GM21825 (cell line): Measurements from ENCODE around the gene AP3M1.
"Not testable (repeated sequence)": the region's sequence is repeated elsewhere in the genome, so short reads cannot be mapped to it uniquely, and the experiment has no call there.

ENCODE experiments used
- ATAC-seq: cut with Tn5 transposase; IDR thresholded peaks from one replicate; pipeline ENCODE4 v1.9.1; 2021; ENCODE audit warnings: mild to moderate bottlenecking, moderate library complexity; ENCODE audit not compliant: unreplicated experiment

The AP3M1 gene, protein sequence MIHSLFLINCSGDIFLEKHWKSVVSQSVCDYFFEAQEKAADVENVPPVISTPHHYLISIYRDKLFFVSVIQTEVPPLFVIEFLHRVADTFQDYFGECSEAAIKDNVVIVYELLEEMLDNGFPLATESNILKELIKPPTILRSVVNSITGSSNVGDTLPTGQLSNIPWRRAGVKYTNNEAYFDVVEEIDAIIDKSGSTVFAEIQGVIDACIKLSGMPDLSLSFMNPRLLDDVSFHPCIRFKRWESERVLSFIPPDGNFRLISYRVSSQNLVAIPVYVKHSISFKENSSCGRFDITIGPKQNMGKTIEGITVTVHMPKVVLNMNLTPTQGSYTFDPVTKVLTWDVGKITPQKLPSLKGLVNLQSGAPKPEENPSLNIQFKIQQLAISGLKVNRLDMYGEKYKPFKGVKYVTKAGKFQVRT

DNA sequence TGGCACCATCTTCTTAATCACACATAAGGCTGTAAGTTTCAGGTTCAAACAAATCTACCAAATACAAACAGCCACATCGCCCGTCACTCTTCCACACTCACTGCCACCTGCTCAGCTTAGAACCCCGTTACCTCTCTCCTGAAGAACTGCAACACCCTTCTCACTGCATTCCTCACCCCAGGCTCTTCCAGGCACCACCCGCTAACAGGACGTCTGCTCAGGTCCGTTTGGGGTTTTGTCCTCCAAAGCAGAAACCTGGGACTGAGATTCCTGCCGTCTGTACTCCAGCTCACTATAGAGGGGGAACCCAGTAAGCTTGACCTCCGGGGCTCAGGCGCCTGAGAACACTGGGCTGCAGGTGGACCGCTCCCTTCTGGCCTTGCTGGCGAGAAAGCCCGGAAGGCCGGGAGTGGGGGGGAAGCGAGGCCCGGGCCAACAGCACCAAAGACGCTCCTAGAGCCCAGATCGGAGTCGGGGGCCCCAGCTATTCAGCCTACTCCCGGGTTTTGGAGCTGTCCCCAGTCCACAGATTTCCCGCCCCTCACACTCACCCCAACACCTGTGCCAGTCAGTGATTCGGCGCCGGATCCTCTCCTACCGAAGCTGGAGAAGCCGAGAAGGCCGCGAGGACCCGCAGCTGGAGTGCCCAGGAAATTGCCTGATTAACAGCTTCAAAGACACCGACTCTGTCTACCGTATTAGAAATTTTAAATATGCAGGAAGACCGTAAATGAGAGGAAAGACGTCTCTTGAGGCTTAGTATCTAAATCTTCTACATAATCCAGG is at the start of gene AP3M1:
Gene AP3M1 (minus strand): TSS at position 625 of the 786 bp plus-strand sequence. CDS start 12,449 bp downstream, outside the sequence.
- peak; percentile 47 for ATAC-seq

GRCh38 chr10:74199315-74199714 is 48.7 kb upstream of the AP3M1 start:
- ATAC-seq = no peak

GRCh38 chr10:74194999-74195398 is 44.4 kb upstream of the AP3M1 start:
- no peak for ATAC-seq

DNA sequence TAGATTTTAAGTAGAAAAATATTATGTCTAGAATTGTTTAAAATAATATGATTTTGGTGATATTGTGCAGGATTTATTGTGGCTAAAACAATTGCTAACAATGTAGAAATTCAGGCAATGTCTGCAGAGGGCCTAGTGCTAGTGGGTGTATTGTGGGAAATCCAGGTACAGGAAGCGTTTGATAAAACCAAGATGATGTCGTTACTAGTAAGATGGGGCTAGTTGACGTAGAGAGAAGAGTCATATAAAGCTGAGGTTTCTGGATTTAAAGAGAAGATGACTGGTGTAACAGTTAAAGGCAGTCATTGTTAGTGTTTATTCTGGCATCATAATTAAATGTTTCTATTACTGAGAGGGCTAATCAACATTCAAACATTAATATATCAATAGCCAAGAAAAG is 43.9 kb upstream of the AP3M1 start:
- ATAC-seq = no peak

DNA sequence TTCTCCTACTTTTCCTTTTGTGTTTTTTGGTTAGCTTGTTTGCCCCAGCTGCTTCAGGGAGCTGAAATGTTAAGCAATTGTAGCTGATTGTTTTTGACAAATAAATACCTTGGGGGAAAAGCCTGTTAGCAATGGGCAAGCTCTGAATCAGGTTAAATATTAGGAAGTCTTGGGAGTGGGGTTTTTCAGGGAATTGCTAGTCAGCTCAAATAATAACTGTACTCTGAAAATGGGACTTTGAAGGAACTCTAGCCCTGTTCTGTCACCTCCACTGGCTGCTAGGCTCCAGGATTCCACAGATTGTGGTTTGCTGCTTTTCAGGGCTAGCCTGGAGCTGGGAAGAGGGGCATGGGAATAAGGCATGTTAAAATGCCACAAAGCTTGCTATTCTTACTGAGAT is 39.9 kb upstream of the AP3M1 start:
- ATAC-seq = no peak

DNA sequence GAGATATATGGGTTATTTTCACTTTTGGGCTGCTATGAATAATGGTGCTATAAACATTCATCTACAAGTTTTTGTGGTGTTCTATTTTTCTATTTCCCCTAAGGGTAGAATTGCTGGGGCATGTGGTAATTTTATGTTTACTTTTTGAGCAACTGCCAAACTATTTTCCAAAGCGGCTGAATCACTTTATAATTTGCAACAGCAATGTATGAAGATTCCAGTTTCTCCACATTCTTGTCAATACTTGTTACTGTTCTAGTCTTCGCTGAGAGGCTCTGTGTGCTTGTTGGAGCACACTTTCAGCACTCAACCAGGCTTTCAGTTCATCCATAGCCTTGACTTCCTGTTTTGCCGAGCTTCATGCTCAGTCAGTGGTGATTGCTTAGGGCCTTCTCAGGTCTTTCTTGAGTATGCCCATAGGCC is 39.4 kb upstream of the AP3M1 start:
- peak; percentile 91 for ATAC-seq

DNA sequence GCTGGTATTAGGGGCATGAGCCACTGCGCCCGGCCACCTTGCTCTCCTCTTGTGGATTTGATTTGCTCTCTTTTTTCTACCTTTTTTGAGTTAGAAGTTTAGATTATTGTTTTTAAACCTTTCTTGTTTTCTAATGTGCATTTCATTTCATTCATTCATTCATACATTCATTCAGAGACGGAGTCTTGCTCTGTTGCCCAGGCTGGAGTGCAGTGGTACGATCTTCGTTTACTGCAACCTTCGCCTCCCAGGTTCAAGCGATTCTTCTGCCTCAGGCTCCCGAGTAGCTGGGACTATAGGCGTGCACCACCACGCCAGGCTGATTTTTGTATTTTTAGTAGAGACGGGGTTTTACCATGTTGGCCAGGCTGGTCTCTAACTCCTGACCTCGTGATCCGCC is 38.0 kb upstream of the AP3M1 start:
- ATAC-seq = not testable (repeated sequence)

DNA sequence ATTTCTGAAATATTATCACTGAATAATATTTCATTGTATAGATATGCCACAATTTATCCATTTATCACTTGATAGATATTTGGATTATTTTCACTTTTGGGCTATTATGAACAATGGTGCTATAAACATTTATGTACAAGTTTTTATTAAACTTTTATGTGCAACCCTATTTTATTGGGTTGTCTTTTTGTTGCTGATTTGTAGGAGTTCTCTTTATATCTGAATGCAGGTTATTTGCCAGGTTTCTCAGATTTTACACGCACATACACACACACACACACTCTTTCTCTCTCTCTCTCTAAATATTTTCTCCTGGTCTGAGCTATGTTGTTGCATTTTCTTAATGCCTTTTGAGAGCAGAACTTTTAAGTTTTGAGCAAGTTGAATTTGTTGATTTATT is 36.6 kb upstream of the AP3M1 start:
- ATAC-seq = no peak

GRCh38 chr10:74186678-74187077 is 36.0 kb upstream of the AP3M1 start:
- no peak for ATAC-seq

GRCh38 chr10:74179111-74179710 is 28.6 kb upstream of the AP3M1 start:
- ATAC-seq = no peak

GRCh38 chr10:74178042-74178791 is 27.6 kb upstream of the AP3M1 start:
- ATAC-seq = no peak

DNA sequence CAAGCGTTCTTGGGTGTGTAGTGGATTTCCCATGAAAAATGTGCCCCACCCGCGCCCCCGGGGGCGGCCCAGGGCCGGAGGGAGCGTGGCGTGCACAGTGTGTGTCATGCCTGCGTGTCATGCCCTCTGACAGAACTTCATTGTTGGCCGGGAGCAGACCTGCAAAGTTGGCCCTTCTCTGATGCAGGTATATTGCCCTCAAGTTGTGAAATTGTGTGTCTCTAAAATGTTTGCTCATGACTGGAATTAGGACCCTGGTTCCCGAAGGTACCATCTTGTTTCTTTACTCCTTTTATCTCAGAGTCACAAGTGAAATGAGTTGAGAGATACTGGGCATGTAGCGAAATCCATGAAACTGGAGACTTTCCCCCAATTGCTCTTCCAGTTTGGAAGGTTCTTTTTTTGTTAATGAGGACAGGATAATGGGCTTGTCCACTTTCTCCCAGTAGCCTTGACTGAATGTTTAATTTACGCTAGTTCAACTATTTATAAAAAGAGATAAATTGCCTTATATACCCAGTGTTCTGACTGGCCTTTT is 26.6 kb upstream of the AP3M1 start:
- peak; percentile 12 for ATAC-seq

GRCh38 chr10:74176380-74177139 is 25.9 kb upstream of the AP3M1 start:
- ATAC-seq = peak; percentile 89

DNA sequence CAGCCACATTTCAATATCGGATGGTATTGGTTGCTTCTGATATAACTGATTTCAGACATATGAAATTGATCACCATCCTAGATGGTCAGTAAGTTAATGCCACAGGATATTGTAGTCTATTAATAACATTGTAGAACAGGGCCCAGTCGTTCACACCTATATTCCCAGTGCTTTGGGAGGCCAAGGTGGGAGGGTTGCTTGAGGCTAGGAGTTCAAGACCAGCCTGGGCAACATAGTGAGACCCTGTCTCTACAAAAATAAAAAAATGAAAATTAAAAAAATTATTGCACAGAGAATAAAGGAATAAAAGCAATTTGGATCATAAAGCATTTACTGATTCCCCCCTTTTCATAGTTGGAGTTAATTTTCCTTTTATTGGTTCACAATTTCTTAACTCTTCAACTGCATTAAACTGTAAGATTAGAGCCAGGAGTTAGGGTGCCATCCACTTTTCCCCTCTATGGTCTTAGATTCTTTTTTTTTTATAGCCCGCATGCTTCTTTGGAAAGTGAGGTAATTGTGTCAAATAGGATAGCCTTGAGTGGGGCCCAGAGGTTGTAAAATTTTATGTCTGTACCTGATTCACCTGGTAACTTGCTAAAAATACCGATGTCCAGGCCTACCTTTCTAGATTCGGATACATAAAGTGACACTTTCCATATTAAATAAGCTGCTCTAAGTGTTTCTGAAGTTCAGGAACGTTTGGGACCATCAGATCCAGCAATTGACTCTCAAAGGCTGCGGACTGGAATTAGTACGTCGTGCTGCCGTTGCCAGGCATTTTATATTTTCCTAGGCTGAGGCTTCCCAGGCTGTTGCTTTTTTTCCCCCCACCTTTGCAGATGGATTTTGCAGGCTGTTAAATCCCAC is 25.1 kb upstream of the AP3M1 start:
- ATAC-seq = no peak

DNA sequence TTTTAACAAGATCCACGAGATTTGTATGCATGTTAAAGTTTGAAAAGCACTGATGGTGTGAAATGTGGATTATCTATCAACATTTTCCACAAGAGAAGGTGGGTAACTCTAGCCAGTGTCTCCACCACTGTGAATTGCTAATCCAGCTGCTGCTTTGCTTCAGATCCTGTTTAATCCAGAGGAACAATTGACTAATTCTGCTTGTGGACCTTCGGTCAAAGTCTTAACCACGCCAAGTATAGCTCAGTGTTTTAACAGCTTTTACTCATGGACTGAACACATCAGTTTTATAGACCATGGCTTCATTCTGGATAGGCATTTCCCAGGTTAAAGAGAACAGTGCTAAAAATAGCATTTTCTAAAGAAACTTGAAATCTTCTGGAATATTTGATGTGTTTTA is 23.9 kb upstream of the AP3M1 start:
- no peak for ATAC-seq

DNA sequence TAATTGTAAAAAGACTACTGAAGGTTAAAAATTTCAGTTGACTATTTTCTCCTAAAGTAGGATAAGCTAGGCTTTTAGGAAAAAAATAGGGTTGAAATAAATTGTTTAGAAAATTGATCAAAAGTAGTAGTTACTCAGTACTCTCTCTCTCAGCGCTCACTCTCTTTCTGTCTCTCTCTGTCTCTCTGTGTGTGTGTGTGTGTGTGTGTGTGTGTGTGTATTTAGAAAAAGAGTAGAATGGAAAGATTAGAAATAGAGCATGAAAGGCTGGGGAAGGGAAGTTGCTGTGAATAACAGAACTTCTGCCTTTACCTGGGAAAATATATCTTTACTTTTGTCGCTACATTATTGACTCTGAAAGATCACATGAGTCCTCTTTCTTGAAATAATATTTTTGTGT is 21.0 kb upstream of the AP3M1 start:
- ATAC-seq = no peak

GRCh38 chr10:74167443-74167842 is 16.8 kb upstream of the AP3M1 start:
- ATAC-seq = no peak

- ATAC-seq = no peak
These were observed 14.9 kb upstream of the AP3M1 start for GRCh38 chr10:74165530-74165901.
